Measurements from ENCODE around the gene ARL5C.
A peak's percentile ranks its signal among the peaks of the same experiment; 100 is the strongest.
"Not testable (repeated sequence)": the region's sequence is repeated elsewhere in the genome, so short reads cannot be mapped to it uniquely, and the experiment has no call there.

ARL5C gene

DNA sequence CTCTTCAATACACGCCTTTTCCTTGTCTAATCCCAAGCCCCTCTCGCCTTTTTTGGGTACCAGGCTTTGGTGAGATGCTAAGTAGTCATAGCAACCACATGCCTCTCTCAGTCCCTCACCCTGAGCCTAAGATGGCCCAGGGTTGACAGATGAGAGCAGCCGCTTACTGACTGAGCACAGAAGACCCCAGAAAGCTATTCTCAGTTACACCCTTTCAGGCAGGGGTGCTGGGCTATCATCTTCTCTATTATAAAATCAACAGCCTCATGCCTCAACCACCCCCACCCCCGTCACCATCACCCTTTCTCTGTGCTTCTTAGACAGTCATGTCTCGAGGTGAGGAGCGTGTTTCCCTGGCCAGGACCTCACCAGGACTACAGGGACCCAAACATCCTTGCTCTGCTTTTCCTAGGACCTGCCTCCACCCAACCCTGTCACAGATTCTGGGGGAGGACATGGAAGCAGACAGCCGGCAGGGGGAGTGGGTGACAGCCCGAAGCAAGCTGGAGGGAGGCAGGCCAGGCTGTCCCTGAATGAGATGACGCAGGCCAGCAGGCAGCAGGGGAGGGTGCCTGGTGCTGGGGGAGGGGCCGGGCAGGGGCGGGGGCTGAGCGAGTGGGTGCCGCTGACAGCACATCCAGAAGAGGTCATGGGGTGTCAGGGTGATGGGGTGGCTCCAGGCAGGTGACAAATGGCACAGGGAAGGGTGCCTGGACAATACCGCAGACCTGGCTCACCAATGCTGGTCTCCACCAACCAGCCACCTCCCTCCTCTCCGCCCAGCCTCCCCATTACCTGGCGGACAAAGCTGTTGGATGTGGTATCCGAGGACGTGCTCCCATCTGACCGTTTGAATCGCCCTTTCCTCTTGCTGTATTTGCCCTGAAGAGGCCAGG lies 28.4 kb upstream of the ARL5C start:
- peak; percentile 56 to 58 for DNase-seq

DNA sequence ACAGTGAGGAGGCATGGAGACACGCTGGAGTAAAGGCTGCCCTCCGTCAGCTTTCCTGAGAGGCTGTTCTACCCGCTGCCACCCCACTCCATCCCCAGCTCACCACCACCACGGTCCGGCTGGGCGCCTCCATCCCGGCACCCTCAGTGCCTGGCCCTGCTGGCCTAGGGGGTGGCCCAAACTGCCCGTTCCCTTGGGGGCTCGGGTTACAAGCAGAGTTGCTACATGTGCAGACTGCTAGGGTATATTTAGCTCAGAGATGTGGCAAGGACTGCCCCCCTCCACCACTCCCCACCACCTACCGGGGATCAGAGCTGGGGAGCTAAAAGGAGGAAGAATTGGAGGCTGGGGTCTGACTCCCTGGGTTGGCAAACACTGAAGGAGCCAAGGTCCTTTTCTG lies 27.4 kb upstream of the ARL5C start:
- no peak for DNase-seq

GRCh38 chr17:39192901-39193300 lies 26.9 kb upstream of the ARL5C start:
- DNase-seq, result no peak

GRCh38 chr17:39191750-39192510 lies 26.0 kb upstream of the ARL5C start:
- DNase-seq, result no peak

DNA sequence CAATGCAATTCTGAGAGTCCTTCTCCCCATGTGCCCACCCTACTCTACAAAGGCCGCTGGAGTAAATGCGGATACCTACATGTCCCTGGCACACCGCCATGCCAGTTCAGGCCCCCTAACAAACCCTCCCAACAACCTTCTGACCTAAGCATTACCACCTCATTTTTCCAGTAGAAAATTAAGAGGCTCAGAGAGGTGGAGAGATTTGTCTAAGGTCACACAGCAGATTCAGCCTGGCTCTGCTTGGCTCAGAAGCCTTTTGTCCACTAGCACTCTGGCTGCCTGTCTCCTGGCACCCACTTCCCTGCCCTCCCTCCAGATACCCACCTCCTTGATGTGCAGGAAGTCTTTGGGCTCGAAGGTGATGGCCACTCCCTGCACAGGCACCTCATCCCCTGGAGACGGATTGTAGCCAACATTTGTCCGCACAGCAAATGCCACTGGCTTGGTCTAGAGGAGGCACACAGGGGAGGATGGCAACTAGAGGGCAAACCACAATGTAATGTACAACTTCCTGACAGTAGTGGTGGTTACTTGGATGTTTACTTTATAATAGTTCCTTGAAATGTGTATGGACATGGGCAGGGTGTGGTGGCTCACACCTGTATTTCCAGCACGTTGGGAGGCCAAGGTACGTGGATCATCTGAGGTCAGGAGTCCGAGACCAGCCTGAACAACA lies 21.3 kb upstream of the ARL5C start:
- no peak for DNase-seq

- no peak for DNase-seq
These were observed 20.6 kb upstream of the ARL5C start for GRCh38 chr17:39186481-39187002.

DNA sequence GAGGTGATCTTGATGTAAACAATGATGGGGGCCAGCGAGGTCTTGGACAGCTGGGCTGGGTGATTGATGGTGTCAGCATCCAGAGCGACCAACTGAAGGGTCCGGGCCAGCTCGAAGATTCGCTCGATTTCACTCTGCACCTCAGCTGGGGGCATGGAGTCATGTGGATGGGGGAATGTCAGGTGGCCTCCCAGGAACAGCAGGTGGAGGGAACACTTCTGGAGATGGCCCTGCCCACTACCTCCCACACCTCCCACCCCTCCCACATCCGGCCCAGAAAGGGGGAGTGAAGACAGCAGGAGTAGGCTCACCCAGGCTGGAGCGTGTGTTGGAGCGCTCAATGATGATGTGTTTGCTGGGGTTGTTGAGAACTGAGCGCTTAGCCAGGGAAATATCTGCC lies 17.8 kb upstream of the ARL5C start:
- DNase-seq, result no peak

GRCh38 chr17:39183045-39183444 lies 17.1 kb upstream of the ARL5C start:
- no peak for DNase-seq

DNA sequence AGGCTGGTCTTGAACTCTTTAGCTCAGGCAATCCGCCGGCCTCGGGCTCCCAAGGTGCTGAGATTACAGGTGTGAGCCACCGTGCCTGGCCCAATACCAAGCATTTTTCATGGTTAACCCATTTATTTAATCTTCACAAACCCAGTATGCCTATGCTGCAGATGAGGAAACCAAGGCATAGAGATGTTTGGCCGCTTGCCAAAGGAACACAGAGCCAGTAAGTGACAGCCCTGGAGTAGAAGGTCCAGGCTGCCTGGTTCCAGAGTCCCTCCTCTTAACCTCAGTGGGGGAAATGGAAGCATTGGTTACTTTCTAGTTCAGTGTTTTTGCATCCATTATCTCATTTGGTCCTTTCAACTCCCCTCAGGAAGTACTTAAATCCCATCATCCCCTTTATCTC lies 15.3 kb upstream of the ARL5C start:
- DNase-seq, result no peak

- no peak for DNase-seq
These were observed 12.6 kb upstream of the ARL5C start for GRCh38 chr17:39178536-39178935.

GRCh38 chr17:39177256-39177655 lies 11.3 kb upstream of the ARL5C start:
- no peak for DNase-seq

DNA sequence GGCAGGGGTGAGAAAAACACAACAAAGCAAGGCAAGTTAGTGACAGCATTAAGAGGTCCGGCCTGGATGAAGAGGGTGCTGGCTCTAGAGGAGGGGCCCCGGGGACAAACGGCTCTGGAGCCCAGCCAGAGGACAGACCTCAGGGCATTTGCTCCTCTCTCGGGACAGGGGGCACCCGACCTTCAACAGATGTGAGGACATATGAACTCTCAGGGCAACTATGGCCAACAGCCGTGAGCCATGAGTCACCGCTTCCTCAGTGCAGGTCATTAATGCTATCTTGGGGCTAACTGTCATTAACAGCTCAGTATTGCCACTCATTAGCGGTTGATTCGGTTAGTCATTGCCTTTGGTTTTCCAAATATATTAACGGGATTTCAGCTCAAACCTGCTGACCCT lies 9.7 kb upstream of the ARL5C start:
- DNase-seq, result no peak

DNA sequence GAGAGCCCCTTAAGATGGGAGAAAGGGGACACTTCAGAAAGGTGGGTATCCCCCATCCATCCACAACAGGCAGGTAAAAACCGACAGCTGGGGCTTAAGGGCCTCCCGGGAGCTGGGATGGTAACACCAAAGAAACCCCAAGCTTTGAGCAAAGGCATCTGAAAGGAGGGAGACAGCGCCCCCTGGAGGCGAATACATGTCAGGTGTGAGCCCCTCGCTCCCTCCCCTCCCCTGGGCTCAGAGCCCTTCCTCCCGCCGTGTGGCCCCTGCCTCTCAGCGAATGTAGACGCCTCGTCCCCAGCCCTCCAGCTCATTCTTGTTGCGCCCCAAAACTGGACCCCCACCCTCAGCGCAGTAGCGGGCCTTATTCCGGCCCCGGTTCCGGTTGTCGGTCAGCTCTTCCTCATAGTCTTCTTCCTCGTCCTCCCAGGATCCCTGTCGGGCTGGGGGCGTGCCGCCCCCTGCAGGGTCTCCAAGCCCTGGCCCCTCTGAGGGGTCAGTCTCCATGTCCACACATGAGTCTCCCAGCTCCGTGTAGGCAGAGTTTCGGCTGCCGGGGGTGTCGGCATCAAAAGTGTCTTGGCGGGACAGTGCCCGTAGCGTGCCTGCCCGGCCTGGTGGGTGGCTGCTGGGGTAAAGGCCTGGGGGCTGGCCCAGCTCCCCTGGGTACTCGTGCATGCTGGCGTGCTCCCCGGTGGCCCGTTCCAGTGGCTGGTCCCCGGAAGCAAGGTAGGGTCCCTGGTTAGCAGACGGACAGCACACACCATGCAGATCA lies 9.1 kb upstream of the ARL5C start:
- DNase-seq, result peak; percentile 24 to 28

- no peak for DNase-seq
These were observed 7.7 kb upstream of the ARL5C start for GRCh38 chr17:39173526-39174274.

DNA sequence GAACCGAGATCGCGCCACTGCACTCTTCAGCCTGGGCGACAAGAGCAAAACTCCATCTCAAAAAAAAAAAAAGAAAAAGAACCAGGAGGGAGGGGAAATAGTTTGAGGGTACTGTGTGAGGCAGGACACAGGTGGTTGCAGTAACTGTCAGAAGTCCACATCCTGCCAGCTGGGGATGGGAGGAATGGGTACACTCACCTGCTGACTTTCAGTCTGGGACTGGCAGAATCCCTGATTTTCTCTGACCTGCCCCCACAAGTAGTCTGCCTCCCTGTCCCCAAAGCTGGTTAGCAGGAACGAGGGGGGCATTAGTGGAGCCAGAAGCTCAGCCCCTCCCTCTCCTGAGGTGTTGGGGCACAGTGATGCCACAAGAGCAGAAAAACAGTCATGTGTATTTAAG lies 7.1 kb upstream of the ARL5C start:
- DNase-seq, result no peak

DNA sequence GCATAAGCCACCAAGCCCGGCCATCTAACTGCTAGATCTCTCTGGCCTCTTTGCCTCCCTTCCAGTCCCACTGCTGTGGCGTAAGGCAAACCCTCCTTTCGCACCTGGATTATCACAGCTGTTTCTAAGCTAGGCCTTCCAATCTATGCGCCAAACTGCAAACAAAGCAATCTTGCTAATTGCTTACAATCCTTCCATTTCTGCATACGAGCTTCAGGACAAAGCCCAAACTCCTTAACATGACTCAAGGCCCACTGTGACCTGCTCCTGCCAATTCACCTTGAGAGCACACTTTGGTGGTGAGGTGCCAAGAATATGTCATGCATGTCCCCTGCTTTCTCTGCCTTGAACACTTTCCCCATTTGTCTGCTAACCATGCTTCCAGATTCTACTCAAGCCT lies 6.0 kb upstream of the ARL5C start:
- DNase-seq, result no peak

DNA sequence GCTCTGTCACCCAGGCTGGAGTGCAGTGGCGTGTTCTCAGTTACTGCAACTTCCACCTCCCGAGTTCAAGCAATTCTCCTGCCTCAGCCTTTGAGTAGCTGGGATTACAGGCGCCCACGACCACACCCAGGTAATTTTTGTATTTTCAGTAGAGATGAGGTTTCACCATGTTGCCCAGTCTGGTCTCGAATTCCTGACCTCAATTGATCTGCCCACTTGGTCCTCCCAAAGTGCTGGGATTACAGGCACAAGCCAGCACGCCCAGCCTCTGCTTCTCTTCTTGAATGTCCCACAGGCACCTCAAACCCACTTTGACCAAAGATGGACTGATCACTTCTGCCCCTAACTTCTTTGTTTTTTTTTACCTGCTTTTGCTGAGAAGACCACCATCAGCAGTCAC lies 4.6 kb upstream of the ARL5C start:
- no peak for DNase-seq

DNA sequence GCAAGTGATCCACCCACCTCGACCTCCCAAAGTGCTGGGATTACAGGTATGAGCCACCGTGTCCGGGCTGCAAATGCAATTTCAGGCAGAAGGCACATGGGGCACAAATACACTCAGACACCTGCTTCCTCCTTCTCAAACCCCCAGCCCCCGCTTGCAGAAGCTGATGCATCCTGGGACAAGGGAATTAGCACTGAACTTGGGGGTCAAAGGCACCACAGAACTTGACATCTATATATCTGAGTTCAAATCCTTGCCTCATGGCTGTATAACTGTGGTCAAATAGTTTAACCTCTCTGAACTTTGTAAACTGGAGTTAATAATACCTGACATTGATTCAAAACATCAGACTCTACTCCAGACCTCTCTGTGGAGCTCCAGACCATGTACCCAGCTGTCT lies 4.1 kb upstream of the ARL5C start:
- DNase-seq, result no peak

GRCh38 chr17:39169518-39169917 lies 3.6 kb upstream of the ARL5C start:
- no peak for DNase-seq

- DNase-seq, result no peak
These were observed 3.1 kb upstream of the ARL5C start for GRCh38 chr17:39169101-39169500.

DNA sequence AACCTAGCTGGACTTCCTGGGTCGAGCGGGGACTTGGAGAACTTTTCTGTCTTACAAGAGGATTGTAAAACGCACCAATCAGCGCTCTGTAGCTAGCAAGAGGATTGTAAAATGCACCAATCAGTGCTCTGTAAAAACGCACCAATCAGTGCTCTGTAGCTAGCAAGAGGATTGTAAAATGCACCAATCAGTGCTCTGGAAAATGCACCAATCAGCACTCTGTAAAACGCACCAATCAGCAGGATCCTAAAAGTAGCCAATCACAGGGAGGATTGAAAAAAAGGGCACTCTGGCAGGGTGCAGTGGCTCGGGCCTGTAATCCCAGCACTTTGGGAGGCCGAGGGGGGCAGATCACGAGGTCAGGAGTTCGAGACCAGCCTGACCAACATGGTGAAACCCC lies 2.5 kb upstream of the ARL5C start:
- not testable (repeated sequence) for DNase-seq

- DNase-seq, result peak; percentile 35 to 42
These were observed 1.5 kb upstream of the ARL5C start for GRCh38 chr17:39167476-39167875.
